Hematopoietic multipotent progenitor cell treated with erythropoietin and hydrocortisone succinate and interleukin-3 and kit ligand, for 8 days (in vitro differentiated cells): ENCODE results near the gene LYG1.
"Not testable (repeated sequence)": the region's sequence is repeated elsewhere in the genome, so short reads cannot be mapped to it uniquely, and the experiment has no call there.

ENCODE experiments used
- DNase-seq: peaks from one replicate; pipeline ENCODE4 v3.0.0-alpha.2; 2015

LYG1 gene

GRCh38 chr2:99301097-99301496 is at the start of gene LYG1:
Gene LYG1 (minus strand): TSS chr2:99301197. CDS start chr2:99295670, 5,527 bp downstream.
- DNase-seq: not testable (repeated sequence)

DNA sequence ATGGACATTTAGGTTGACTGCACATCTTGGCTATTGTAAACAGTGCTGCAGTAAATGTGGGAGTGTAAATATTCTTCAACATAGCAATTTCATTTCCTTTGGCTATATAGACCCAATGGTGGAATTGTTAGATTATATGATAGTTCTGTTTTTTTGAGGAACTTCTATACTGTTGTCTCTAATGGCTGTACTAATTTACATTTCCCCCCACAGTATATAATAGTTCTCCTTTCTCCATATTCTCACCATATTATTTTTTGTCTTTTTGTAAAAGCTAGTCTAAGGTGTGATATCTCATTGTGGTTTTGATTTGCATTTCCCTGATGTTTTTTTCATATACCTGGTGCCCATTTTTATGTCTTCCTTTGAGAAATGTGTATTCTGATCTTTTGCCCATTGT is 49.2 kb upstream of the LYG1 start:
- DNase-seq: no peak

DNA sequence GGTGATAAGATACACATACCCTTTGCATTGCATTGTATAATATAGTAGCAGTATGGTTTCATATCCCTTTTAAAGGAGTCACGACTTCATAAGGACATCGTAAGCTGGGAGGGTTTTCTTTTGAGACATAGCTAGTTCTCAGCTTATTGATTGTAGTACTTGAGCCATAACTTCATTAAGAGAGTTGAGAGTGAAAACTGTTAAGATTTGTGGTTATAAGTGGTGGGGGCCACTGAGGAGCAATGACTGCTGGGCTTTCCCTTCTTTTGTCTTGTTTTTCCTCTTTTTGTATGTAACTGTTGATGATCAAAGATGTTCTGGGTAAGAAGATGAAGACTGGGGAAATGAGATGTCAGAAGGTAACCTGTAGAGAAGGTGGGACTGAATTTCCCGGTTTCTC is 47.2 kb upstream of the LYG1 start:
- no peak for DNase-seq

DNA sequence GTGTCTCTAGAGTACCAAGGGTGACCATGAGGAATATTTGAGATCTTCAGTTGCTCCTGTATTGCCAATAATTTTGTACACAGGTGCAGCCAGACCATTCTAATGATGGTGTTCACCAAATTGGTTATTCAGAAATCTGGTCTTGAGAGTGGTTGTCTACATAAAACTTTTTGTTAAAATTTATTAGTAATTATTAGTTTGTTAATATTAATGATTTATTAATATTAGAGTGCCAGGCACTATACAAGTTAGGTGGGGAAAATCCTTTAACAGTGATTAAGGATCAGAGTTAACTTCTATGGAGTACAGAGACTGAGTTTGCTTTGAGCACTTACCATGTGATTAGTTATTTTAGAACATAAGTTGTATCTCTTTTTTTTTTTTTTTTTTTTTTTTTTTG is 45.2 kb upstream of the LYG1 start:
- no peak for DNase-seq

GRCh38 chr2:99345446-99345845 is 44.4 kb upstream of the LYG1 start:
- not testable (repeated sequence) for DNase-seq

DNA sequence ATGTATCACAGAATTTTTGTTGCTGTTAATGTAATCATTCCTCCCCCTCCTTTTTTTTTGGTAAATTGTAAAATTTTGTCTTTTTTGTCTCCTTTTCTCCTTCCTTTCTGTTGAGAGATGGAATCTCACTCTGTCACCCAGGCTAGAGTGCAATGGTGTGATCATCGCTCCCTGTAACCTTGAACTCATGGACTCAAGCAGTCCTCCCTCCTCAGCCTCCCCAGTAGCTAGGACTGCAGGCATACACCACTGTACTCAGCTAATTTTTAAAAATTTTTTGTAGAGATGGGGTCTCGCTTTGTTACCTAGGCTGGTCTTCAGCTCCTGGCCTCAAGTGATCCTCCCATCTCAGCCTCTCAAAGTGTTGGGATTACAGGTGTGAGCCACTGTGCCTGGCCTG is 41.5 kb upstream of the LYG1 start:
- no peak for DNase-seq

- no peak for DNase-seq
These were observed 39.8 kb upstream of the LYG1 start for GRCh38 chr2:99340669-99341236.

GRCh38 chr2:99338029-99338585 is 37.1 kb upstream of the LYG1 start:
- peak; percentile 46 for DNase-seq

GRCh38 chr2:99337113-99338028 is 36.4 kb upstream of the LYG1 start, which contains the start of gene EIF5B:
Gene EIF5B (plus strand): TSS chr2:99337389. CDS start chr2:99337555, 166 bp downstream.
- peak; percentile 97 for DNase-seq

DNA sequence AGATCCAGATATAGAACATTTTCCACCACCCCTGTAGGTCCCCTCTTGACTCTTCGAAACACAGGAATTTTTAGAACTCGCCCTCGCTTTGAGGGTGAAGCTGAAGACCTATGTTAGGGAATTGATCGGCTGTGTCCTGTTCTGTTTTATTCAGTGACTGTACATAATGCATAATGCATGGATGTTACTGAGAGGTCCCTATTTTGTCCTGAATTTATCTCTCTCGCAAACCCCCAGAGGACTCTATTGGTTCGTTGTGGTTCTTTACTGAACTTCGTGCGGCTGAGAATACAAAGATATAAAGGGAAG is 35.8 kb upstream of the LYG1 start:
- no peak for DNase-seq

GRCh38 chr2:99335911-99336803 is 35.2 kb upstream of the LYG1 start, which contains the start of gene TXNDC9:
Gene TXNDC9 (minus strand): TSS chr2:99336333. CDS start chr2:99333210, 3,123 bp downstream.
- DNase-seq: peak; percentile 99

DNA sequence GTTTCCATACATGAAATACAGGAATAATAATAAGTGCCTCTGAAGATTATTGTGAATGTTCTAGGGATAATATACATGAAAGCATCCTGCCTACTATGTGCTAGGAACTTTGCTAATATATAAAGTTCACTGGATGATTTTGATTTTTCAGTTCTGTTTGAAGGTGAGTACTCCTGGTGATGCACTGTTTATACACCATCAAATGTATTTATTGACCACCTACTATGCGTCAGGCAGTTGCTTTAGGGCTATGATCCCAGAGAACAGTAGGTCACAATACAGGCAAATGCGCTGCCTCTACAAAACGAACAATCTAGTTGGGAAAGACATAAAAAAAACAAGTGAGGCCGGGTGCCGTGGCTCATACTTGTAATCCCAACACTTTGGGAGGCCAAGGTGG is 24.4 kb upstream of the LYG1 start:
- no peak for DNase-seq

GRCh38 chr2:99317873-99318200 is 16.8 kb upstream of the LYG1 start:
- DNase-seq: not testable (repeated sequence)

DNA sequence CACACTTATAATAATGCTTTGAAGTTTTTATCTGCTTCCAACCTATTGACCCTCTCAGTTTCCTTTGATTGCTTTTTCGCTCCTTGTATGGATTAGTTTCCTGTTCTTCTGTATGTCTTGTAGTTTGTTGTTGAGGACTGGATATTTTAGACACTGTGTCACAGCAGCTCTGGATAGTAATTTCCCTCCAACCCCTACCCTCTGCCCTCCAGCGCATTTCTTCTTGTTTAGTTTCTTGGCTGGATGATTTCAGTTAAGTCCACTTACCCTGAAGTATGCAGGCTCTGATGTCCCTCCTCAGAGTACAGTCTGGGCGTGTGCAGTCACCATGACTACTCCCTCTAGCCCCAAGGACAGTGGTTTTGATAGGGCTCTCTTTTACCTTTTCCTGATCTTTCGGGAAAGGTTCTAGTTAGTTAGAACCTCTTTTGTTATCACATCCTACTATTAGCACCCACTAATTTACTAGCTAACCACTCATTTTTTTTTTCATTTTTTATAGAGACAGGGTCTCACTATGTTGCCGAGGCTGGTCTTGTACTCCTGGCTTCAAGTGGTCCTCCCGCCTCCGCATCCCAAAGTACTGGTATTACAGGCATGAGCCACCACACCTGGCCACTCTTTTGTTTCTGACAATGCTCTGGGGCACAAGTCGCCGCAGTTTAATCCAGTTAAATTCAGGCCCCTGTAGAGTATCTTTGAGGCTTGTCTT is 16.3 kb upstream of the LYG1 start:
- DNase-seq: no peak

DNA sequence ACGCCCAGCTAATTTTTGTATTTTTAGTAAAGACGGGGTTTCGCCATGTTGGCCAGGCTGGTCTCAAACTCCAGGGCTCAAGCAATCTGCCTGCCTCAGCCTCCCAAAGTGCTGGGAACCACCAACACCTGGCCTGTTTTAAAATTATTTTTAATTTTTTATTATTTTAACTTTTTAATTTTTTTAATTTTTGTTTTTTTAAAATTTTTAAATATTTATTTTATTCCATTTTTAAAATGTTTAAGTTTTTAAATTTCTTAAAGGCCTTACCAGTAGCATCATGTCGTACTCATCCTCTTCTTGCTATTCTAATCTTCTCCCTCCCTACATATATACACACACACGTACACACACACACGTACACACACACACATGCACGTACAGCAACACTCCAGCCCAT is 1.4 kb downstream of the LYG1 start:
- no peak for DNase-seq

- DNase-seq: no peak
These were observed 3.0 kb downstream of the LYG1 start for GRCh38 chr2:99297994-99298393.

- no peak for DNase-seq
These were observed 15.5 kb downstream of the LYG1 start for GRCh38 chr2:99285526-99285925.

DNA sequence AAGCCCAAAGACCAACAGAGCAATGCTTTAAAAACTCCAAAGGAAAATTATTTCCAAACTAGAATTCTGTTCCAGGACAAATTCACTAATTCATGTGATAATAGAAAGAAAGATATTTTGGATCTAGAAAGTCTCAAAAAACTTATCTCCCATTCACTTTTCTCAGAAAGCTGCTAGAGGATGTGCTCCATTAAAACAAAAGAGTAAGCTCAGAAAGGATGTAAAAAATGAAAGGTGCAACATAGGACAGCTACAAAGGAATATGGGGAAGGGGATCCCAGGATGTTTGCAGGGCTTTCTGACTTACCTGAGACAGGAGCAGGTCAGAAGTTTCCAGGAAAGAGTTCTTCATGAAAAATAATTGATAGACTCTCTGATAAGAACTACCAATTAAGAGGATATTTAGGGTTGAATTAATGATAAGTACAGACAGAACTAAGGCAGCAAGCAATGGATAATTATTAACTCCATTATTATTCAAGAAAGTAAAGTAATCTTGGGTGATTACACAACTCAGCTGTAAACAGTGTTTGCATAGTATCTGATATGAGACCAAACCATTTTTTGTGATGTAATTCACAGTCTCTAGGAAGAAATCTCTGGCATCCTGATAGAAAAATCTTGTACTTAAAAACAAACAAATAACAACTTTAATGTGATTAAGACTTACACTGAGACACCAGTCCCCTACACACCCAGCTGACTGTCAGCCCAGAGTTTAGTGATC is 20.9 kb downstream of the LYG1 start:
- DNase-seq: no peak

- DNase-seq: no peak
These were observed 22.2 kb downstream of the LYG1 start for GRCh38 chr2:99278793-99279291.

- DNase-seq: not testable (repeated sequence)
These were observed 22.7 kb downstream of the LYG1 start for GRCh38 chr2:99278195-99278765.

- DNase-seq: peak; percentile 12
These were observed 25.1 kb downstream of the LYG1 start for GRCh38 chr2:99275882-99276281.
